GM12878 (cell line): ENCODE measurements around the gene AKR1B1.

Source experiments
- BRCA1 ChIP-seq: IDR thresholded peaks from 2 replicates; pipeline ENCODE4 v1.6.1; 2011; ENCODE audit warnings: low read depth, low read length, improper control_type of control experiment
- EZH2 ChIP-seq: IDR thresholded peaks from 2 replicates; pipeline ENCODE4 v1.6.1; 2012; ENCODE audit warnings: low read depth, mild to moderate bottlenecking, control low read depth, inconsistent platforms, low read length, borderline replicate concordance; ENCODE audit not compliant: control insufficient read depth
- POLR2AphosphoS5 ChIP-seq: IDR thresholded peaks from 2 replicates; pipeline ENCODE4 v1.6.1; 2011; ENCODE audit warnings: mild to moderate bottlenecking, low read length, inconsistent platforms
- SIN3A ChIP-seq: IDR thresholded peaks from 2 replicates; pipeline ENCODE4 v1.6.1; 2012; ENCODE audit warnings: low read depth, low read length, improper control_type of control experiment
- SMARCA5 ChIP-seq: fragments of 450-650 bp; IDR thresholded peaks from 2 replicates; pipeline ENCODE4 v1.6.1; 2017; ENCODE audit warnings: mild to moderate bottlenecking
- TF ChIP-seq, protein P1 (sequence below), 3 experiments: IDR thresholded peaks in 2 of 3; conservative IDR thresholded peaks in 1 of 3; 2 replicates each; pipeline ENCODE4 v1.5.1; 2011; ENCODE audit warnings: low read depth in 3 of 3, low read length in 3 of 3, mild to moderate bottlenecking in 3 of 3, control low read depth in 2 of 3, moderate library complexity in 2 of 3, inconsistent platforms in 1 of 3, mixed read lengths in 1 of 3; ENCODE audit not compliant: control insufficient read depth in 2 of 3, insufficient read depth in 1 of 3; ENCODE audit errors: extremely low read depth in 1 of 3
- TF ChIP-seq, protein P2 (sequence below): IDR thresholded peaks from 2 replicates; pipeline ENCODE4 v1.6.1; 2011; ENCODE audit warnings: borderline replicate concordance, low read depth, mild to moderate bottlenecking, moderate library complexity, low read length; ENCODE audit not compliant: insufficient read depth, poor library complexity, severe bottlenecking
- TF ChIP-seq, protein P3 (sequence below): IDR thresholded peaks from 2 replicates; pipeline ENCODE4 v1.6.1; 2012; ENCODE audit warnings: mild to moderate bottlenecking, low read depth, low read length

DNA sequence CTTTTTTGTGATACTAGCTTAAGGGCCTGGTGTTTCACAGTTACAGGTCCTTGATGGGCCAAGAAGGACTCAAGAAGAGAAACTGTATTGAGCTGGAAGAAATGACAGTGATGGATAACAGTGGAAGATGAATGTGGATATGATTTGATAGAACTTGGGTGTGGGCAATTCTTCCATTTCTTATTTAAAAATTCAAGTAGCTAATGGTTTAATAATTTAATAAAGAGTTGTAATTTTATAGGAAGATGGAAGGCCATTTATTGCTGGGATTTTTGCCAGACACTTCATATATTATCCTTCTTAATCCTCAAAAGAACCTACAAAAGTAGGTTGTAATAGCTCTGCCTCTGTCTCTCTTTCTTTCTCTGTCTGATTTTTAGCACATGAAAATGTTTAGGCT lies 21.3 kb upstream of the AKR1B1 start:
- TF ChIP-seq POLR2AphosphoS5: no peak
- TF ChIP-seq, protein P1, sequence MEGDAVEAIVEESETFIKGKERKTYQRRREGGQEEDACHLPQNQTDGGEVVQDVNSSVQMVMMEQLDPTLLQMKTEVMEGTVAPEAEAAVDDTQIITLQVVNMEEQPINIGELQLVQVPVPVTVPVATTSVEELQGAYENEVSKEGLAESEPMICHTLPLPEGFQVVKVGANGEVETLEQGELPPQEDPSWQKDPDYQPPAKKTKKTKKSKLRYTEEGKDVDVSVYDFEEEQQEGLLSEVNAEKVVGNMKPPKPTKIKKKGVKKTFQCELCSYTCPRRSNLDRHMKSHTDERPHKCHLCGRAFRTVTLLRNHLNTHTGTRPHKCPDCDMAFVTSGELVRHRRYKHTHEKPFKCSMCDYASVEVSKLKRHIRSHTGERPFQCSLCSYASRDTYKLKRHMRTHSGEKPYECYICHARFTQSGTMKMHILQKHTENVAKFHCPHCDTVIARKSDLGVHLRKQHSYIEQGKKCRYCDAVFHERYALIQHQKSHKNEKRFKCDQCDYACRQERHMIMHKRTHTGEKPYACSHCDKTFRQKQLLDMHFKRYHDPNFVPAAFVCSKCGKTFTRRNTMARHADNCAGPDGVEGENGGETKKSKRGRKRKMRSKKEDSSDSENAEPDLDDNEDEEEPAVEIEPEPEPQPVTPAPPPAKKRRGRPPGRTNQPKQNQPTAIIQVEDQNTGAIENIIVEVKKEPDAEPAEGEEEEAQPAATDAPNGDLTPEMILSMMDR (IDR thresholded peaks at IDR 0.05 in 2 of 3, conservative IDR thresholded peaks at IDR 0.05 in 1 of 3; ENCODE audit: control insufficient read depth in 2 of 3, extremely low read depth in 1 of 3, insufficient read depth in 1 of 3, low read depth in 3 of 3, low read length in 3 of 3): no peak
- no peak for TF ChIP-seq EZH2
- TF ChIP-seq, protein P2, sequence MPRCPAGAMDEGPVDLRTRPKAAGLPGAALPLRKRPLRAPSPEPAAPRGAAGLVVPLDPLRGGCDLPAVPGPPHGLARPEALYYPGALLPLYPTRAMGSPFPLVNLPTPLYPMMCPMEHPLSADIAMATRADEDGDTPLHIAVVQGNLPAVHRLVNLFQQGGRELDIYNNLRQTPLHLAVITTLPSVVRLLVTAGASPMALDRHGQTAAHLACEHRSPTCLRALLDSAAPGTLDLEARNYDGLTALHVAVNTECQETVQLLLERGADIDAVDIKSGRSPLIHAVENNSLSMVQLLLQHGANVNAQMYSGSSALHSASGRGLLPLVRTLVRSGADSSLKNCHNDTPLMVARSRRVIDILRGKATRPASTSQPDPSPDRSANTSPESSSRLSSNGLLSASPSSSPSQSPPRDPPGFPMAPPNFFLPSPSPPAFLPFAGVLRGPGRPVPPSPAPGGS: no peak
- TF ChIP-seq SIN3A: no peak
- no peak for TF ChIP-seq BRCA1
- TF ChIP-seq, protein P3, sequence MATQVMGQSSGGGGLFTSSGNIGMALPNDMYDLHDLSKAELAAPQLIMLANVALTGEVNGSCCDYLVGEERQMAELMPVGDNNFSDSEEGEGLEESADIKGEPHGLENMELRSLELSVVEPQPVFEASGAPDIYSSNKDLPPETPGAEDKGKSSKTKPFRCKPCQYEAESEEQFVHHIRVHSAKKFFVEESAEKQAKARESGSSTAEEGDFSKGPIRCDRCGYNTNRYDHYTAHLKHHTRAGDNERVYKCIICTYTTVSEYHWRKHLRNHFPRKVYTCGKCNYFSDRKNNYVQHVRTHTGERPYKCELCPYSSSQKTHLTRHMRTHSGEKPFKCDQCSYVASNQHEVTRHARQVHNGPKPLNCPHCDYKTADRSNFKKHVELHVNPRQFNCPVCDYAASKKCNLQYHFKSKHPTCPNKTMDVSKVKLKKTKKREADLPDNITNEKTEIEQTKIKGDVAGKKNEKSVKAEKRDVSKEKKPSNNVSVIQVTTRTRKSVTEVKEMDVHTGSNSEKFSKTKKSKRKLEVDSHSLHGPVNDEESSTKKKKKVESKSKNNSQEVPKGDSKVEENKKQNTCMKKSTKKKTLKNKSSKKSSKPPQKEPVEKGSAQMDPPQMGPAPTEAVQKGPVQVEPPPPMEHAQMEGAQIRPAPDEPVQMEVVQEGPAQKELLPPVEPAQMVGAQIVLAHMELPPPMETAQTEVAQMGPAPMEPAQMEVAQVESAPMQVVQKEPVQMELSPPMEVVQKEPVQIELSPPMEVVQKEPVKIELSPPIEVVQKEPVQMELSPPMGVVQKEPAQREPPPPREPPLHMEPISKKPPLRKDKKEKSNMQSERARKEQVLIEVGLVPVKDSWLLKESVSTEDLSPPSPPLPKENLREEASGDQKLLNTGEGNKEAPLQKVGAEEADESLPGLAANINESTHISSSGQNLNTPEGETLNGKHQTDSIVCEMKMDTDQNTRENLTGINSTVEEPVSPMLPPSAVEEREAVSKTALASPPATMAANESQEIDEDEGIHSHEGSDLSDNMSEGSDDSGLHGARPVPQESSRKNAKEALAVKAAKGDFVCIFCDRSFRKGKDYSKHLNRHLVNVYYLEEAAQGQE: no peak
- no peak for TF ChIP-seq SMARCA5
